ENCODE results near the gene RPRD1A. TPM values are rescaled to one million over a fixed set of nuclear protein-coding genes. Genes with fewer than 3 reads are reported as not detected.

Gene RPRD1A
- total and polyA plus RNA-seq, 7 donors, result 24.9 to 67.1 (median 49.4) TPM

GRCh38 chr18:35956226-35956625 lies 111.1 kb downstream of the RPRD1A start:
- no peaks in the 10 kb centered on the region for H3K36me3 ChIP-seq (ENCODE audit: insufficient read depth in 1 of 2, low read depth in 1 of 2)
- intact Hi-C loops (cut with DNase I), result loop anchor here (10.0 kb wide), 2 partner anchors 371 to 571 kb away; partner anchors contain the start of gene GALNT1 (in 1 of the 2)
- no peaks in the 10 kb centered on the region for H3K4me1 ChIP-seq
- ATAC-seq (no peak), DNase-seq (no peak)
- no peaks in the 10 kb centered on the region for H3K9me3 ChIP-seq
- no peak overlapping the region for H3K4me3 ChIP-seq
- H3K27me3 ChIP-seq (ENCODE audit: insufficient read depth in 3 of 3, low read length in 2 of 3), result peaks cover 0 to 16% (median 0%) of the 10 kb centered on the region in 3 donors
- no peak for TF ChIP-seq CTCF (IDR thresholded peaks at IDR 0.05)
- no peak overlapping the region for H3K27ac ChIP-seq
- 84 to 86% (median 85%) methylated on average over 3 of the region's 3 CpGs for WGBS, 3 donors

- ATAC-seq, result no peak
- no peaks in the 10 kb centered on the region for H3K4me1 ChIP-seq
- H3K4me3 ChIP-seq, result no peak overlapping the region
- H3K9me3 ChIP-seq, result no peaks in the 10 kb centered on the region
- intact Hi-C loops (cut with DNase I), result loop anchor here (5.0 to 10.0 kb wide), 3 partner anchors 369 to 569 kb away; partner anchors contain the start of gene GALNT1 (in 1 of the 2)
- no peak for TF ChIP-seq CTCF (IDR thresholded peaks at IDR 0.05)
- peaks cover 0 to 12% (median 0%) of the 10 kb centered on the region in 3 donors for H3K27me3 ChIP-seq (ENCODE audit: insufficient read depth in 3 of 3, low read length in 2 of 3)
- no peaks in the 10 kb centered on the region for H3K36me3 ChIP-seq (ENCODE audit: insufficient read depth in 1 of 2, low read depth in 1 of 2)
- no peak for DNase-seq
- 77 to 89% (median 86%) methylated on average over 1 of the region's 1 CpG for WGBS, 3 donors
- H3K27ac ChIP-seq, result no peak overlapping the region
Observed at GRCh38 chr18:35953688-35954087, 113.7 kb downstream of the RPRD1A start.

GRCh38 chr18:35950628-35950982 lies 116.8 kb downstream of the RPRD1A start:
- H3K9me3 ChIP-seq, result no peaks in the 10 kb centered on the region
- DNase-seq (no peak), ATAC-seq (no peak)
- TF ChIP-seq CTCF (IDR thresholded peaks at IDR 0.05), result no peak
- H3K4me1 ChIP-seq, result no peaks in the 10 kb centered on the region
- WGBS, 3 donors, result 16 to 17% (median 16%) methylated on average over 6 of the region's 6 CpGs
- no peaks in the 10 kb centered on the region for H3K27me3 ChIP-seq (ENCODE audit: insufficient read depth in 3 of 3, low read length in 2 of 3)
- H3K36me3 ChIP-seq (ENCODE audit: insufficient read depth in 1 of 2, low read depth in 1 of 2), result no peaks in the 10 kb centered on the region
- intact Hi-C loops (cut with DNase I), result loop anchor here (1.0 to 10.0 kb wide), 4 partner anchors 194 to 566 kb away; partner anchors contain the start of gene GALNT1 (in 1 of the 2)
- no peak overlapping the region for H3K27ac ChIP-seq
- H3K4me3 ChIP-seq, result peak overlapping the region; percentile 84

- DNase-seq (peak; percentile 38 to 72), ATAC-seq (peak; percentile 76 to 96 (median 82))
- Histone ChIP-seq H3K4me3 (peak overlapping the region; percentile 84), H3K27me3 (ENCODE audit: insufficient read depth in 3 of 3, low read length in 2 of 3) (no peaks in the 10 kb centered on the region), H3K27ac (no peak overlapping the region), H3K4me1 (no peaks in the 10 kb centered on the region), H3K9me3 (no peaks in the 10 kb centered on the region), H3K36me3 (ENCODE audit: insufficient read depth in 1 of 2, low read depth in 1 of 2) (no peaks in the 10 kb centered on the region)
- intact Hi-C loops (cut with DNase I), result loop anchor here (1.0 to 10.0 kb wide), 4 partner anchors 194 to 565 kb away; partner anchors contain the start of gene GALNT1 (in 1 of the 2)
- 5 to 6% (median 5%) methylated on average over 48 to 54 of the region's 54 CpGs for WGBS, 3 donors
- peak; percentile 97 for TF ChIP-seq CTCF (IDR thresholded peaks at IDR 0.05)
Observed at GRCh38 chr18:35949903-35950627, 117.3 kb downstream of the RPRD1A start.
